Measurements from ENCODE around the gene ST6GAL2.

The ST6GAL2 gene

GRCh38 chr2:106825161-106825560 lies 60.8 kb downstream of the ST6GAL2 start:
- DNase-seq, result no peak

- DNase-seq, result no peak
Observed at GRCh38 chr2:106816974-106817373, 69.0 kb downstream of the ST6GAL2 start.

- DNase-seq, result no peak
Observed at GRCh38 chr2:106812841-106813240, 73.1 kb downstream of the ST6GAL2 start.

GRCh38 chr2:106812383-106812782 lies 73.6 kb downstream of the ST6GAL2 start:
- no peak for DNase-seq

GRCh38 chr2:106805716-106806115 lies 80.3 kb downstream of the ST6GAL2 start:
- DNase-seq, result no peak

- DNase-seq, result no peak
Observed at GRCh38 chr2:106804161-106804560, 81.8 kb downstream of the ST6GAL2 start.

GRCh38 chr2:106800976-106801655 lies 84.9 kb downstream of the ST6GAL2 start:
- no peak for DNase-seq

GRCh38 chr2:106800180-106800579 lies 85.8 kb downstream of the ST6GAL2 start:
- no peak for DNase-seq

- no peak for DNase-seq
Observed at GRCh38 chr2:106798826-106799552, 87.0 kb downstream of the ST6GAL2 start.

GRCh38 chr2:106797494-106797893 lies 88.5 kb downstream of the ST6GAL2 start:
- no peak for DNase-seq

- DNase-seq, result no peak
Observed at GRCh38 chr2:106792671-106793070, 93.3 kb downstream of the ST6GAL2 start.

- DNase-seq, result no peak
Observed at GRCh38 chr2:106789185-106789584, 96.8 kb downstream of the ST6GAL2 start.

- no peak for DNase-seq
Observed at GRCh38 chr2:106782681-106783080, 103.3 kb downstream of the ST6GAL2 start.

GRCh38 chr2:106781196-106781595 lies 104.8 kb downstream of the ST6GAL2 start:
- DNase-seq, result no peak

GRCh38 chr2:106771811-106772210 lies 114.2 kb downstream of the ST6GAL2 start:
- DNase-seq, result no peak

GRCh38 chr2:106770986-106771385 lies 115.0 kb downstream of the ST6GAL2 start:
- DNase-seq, result no peak

- no peak for DNase-seq
Observed at GRCh38 chr2:106764614-106765013, 121.4 kb downstream of the ST6GAL2 start.

- no peak for DNase-seq
Observed at GRCh38 chr2:106759966-106760365, 126.0 kb downstream of the ST6GAL2 start.

- DNase-seq, result no peak
Observed at GRCh38 chr2:106758901-106759497, 127.0 kb downstream of the ST6GAL2 start.

Data from stimulated activated CD4-positive, alpha-beta T cell treated with anti-CD3 and anti-CD28 coated beads, Interleukin-15, amount 100 ng/mL, for 24 hours (primary cell).